Measurements from ENCODE around the gene ENDOD1. TPM values are rescaled to one million over a fixed set of nuclear protein-coding genes. Genes with fewer than 3 reads are reported as not detected.

Gene ENDOD1, protein sequence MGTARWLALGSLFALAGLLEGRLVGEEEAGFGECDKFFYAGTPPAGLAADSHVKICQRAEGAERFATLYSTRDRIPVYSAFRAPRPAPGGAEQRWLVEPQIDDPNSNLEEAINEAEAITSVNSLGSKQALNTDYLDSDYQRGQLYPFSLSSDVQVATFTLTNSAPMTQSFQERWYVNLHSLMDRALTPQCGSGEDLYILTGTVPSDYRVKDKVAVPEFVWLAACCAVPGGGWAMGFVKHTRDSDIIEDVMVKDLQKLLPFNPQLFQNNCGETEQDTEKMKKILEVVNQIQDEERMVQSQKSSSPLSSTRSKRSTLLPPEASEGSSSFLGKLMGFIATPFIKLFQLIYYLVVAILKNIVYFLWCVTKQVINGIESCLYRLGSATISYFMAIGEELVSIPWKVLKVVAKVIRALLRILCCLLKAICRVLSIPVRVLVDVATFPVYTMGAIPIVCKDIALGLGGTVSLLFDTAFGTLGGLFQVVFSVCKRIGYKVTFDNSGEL
- total RNA-seq (ENCODE audit: low replicate concordance), result 1.9 and 2.0 TPM in 2 replicates

DNA sequence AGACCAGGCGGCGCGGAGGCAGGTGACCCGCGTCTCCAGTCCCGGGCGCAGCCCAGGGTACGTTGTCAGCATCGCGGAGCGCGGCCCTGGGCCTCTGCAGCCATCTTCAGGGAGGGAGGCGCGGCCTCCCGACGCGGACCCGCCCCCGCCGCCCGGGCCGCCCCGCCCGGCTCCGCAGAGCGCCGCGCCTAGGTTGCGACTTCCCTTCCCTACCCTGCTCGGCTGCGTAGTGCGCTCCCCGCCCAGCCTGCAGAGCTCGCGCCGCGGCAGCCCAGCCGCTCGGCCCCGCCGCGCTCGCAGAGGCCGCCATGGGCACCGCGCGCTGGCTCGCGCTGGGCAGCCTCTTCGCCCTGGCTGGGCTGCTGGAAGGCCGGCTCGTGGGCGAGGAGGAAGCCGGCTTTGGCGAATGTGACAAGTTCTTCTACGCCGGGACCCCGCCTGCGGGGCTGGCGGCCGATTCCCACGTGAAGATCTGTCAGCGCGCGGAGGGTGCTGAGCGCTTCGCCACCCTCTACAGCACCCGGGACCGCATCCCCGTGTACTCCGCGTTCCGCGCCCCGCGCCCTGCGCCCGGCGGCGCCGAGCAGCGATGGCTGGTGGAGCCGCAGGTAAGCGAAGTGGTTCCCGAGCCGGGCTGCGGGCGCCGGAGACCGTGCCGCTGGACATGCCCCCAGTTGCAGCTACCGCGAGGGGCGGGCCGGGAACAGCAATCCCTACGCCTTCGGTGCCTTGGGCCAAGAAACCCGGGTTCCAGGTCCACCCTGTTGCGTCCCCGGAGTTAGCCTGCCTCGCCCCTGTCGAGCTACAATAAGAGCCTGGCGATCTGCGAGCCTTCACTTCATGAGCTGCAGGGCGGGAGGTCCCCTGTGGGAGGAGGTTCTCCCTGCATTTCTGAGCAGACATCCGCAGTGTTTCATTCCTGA, at the start of gene ENDOD1:
ENDOD1 (plus strand) TSS at position 227 of the 923 bp plus-strand sequence; CDS start at position 309, 82 bp downstream.
- H3K27me3 Mint-ChIP-seq (ENCODE audit: insufficient read depth, low read depth), result peaks cover 6% of the 10 kb centered on the region
- Histone ChIP-seq H3K27ac (no peak within 1 kb of the TSS), H2AFZ (replicated peaks) (peak within 1 kb of the TSS; percentile 97), H3K79me2 (ENCODE audit: low read depth) (no peaks in the 10 kb centered on the region), H3K27me3 (peaks cover 43% of the 10 kb centered on the region), H4K20me1 (ENCODE audit: low read depth) (no peaks in the 10 kb centered on the region), H3K9ac (no peak within 1 kb of the TSS), H3F3A (ENCODE audit: low read depth) (peaks cover 21% of the 10 kb centered on the region), H3K4me1 (peaks cover 10% of the 10 kb centered on the region), H3K4me3 (peak within 1 kb of the TSS; percentile 97), H3K4me2 (peak within 1 kb of the TSS; percentile 100), H3K9me3 (ENCODE audit: low read depth) (no peaks in the 10 kb centered on the region), H3K36me3 (no peaks in the 10 kb centered on the region)
- H3K9me3 Mint-ChIP-seq, result no peaks in the 10 kb centered on the region
- TF ChIP-seq, protein P1, sequence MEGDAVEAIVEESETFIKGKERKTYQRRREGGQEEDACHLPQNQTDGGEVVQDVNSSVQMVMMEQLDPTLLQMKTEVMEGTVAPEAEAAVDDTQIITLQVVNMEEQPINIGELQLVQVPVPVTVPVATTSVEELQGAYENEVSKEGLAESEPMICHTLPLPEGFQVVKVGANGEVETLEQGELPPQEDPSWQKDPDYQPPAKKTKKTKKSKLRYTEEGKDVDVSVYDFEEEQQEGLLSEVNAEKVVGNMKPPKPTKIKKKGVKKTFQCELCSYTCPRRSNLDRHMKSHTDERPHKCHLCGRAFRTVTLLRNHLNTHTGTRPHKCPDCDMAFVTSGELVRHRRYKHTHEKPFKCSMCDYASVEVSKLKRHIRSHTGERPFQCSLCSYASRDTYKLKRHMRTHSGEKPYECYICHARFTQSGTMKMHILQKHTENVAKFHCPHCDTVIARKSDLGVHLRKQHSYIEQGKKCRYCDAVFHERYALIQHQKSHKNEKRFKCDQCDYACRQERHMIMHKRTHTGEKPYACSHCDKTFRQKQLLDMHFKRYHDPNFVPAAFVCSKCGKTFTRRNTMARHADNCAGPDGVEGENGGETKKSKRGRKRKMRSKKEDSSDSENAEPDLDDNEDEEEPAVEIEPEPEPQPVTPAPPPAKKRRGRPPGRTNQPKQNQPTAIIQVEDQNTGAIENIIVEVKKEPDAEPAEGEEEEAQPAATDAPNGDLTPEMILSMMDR (IDR thresholded peaks at IDR 0.05), result no peak
- TF ChIP-seq EZH2 (IDR thresholded peaks at IDR 0.05) (peak; percentile 52), EZH2phosphoT487 (IDR thresholded peaks at IDR 0.05) (no peak)
- peaks cover 35% of the 10 kb centered on the region for H3K4me1 Mint-ChIP-seq
- peak; percentile 94 for DNase-seq (ENCODE audit: low spot score)
- no peaks in the 10 kb centered on the region for H3K36me3 Mint-ChIP-seq
- peak within 1 kb of the TSS; percentile 93 for H3K4me3 Mint-ChIP-seq
- H3K27ac Mint-ChIP-seq, result no peak within 1 kb of the TSS

DNA sequence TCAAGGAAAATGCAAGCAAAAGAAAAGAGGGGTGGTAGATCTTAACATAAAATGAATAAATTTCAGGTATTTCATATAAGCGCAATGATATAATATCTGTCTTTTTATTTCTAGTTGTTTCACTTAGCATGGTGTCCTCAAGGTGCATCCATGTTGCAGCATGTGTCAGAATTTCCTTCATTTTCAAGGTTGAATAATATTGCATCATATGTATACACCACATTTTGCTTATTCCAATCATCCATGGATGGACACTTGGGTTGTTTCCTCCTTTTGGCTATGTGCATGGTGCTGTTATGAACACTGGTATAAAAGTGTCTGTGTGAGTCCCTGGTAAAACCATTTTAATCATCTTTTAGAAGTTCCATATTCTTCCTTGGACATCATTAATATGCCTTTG, 47.4 kb upstream of the ENDOD1 start:
- no peak for TF ChIP-seq EZH2phosphoT487 (IDR thresholded peaks at IDR 0.05)
- no peak for TF ChIP-seq EZH2 (IDR thresholded peaks at IDR 0.05)
- TF ChIP-seq, protein P1 (IDR thresholded peaks at IDR 0.05), result no peak
- H3K4me3 Mint-ChIP-seq, result no peak overlapping the region
- Histone ChIP-seq H3K4me1 (no peaks in the 10 kb centered on the region), H3K27me3 (no peaks in the 10 kb centered on the region), H3K27ac (no peak overlapping the region), H3K79me2 (ENCODE audit: low read depth) (no peaks in the 10 kb centered on the region), H3K36me3 (no peaks in the 10 kb centered on the region), H4K20me1 (ENCODE audit: low read depth) (no peaks in the 10 kb centered on the region), H3K9ac (no peak overlapping the region), H2AFZ (replicated peaks) (no peak overlapping the region), H3K4me2 (no peak overlapping the region), H3K4me3 (no peak overlapping the region), H3F3A (ENCODE audit: low read depth) (no peaks in the 10 kb centered on the region), H3K9me3 (ENCODE audit: low read depth) (no peaks in the 10 kb centered on the region)
- H3K36me3 Mint-ChIP-seq, result no peaks in the 10 kb centered on the region
- H3K4me1 Mint-ChIP-seq, result peaks cover 6% of the 10 kb centered on the region
- H3K27ac Mint-ChIP-seq, result no peak overlapping the region
- H3K9me3 Mint-ChIP-seq, result peaks cover 3% of the 10 kb centered on the region
- DNase-seq (ENCODE audit: low spot score), result no peak
- peaks cover 4% of the 10 kb centered on the region for H3K27me3 Mint-ChIP-seq (ENCODE audit: insufficient read depth, low read depth)

DNA sequence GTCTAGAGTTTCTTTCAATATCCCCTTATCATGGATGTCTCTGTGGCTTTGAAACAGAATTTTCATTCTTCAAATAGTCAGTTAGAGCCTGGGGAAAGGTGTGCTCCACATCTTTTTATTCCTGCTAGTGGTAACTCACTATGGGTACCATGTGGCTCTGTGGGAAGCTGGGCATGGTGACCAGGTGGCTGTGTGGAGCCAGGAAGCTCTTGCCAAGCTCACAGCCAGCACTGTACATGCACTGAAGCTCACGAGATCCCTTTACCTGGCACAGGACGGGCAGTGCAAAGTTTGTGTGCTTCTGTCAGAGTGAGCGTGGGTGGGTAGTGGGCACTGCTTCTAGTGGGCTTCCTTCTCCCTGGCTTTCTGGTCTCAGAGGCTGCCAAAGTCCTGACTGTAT, 46.7 kb upstream of the ENDOD1 start:
- Mint-ChIP-seq H3K4me3 (no peak overlapping the region), H3K4me1 (peaks cover 6% of the 10 kb centered on the region), H3K27me3 (ENCODE audit: insufficient read depth, low read depth) (peaks cover 4% of the 10 kb centered on the region), H3K36me3 (no peaks in the 10 kb centered on the region), H3K27ac (no peak overlapping the region), H3K9me3 (peaks cover 3% of the 10 kb centered on the region)
- no peak overlapping the region for H3K4me3 ChIP-seq
- no peaks in the 10 kb centered on the region for H3K27me3 ChIP-seq
- TF ChIP-seq, protein P1 (IDR thresholded peaks at IDR 0.05), result no peak
- TF ChIP-seq EZH2phosphoT487 (IDR thresholded peaks at IDR 0.05), result no peak
- TF ChIP-seq EZH2 (IDR thresholded peaks at IDR 0.05), result no peak
- H3K27ac ChIP-seq, result no peak overlapping the region
- H3K9ac ChIP-seq, result no peak overlapping the region
- no peaks in the 10 kb centered on the region for H3F3A ChIP-seq (ENCODE audit: low read depth)
- DNase-seq (ENCODE audit: low spot score), result no peak
- no peak overlapping the region for H2AFZ ChIP-seq (replicated peaks)
- no peaks in the 10 kb centered on the region for H4K20me1 ChIP-seq (ENCODE audit: low read depth)
- no peaks in the 10 kb centered on the region for H3K36me3 ChIP-seq
- H3K79me2 ChIP-seq (ENCODE audit: low read depth), result no peaks in the 10 kb centered on the region
- H3K9me3 ChIP-seq (ENCODE audit: low read depth), result no peaks in the 10 kb centered on the region
- no peak overlapping the region for H3K4me2 ChIP-seq
- no peaks in the 10 kb centered on the region for H3K4me1 ChIP-seq
